ENCODE measurements around the gene STK36.
A peak's percentile ranks its signal among the peaks of the same experiment; 100 is the strongest.

STK36 gene

GRCh38 chr2:218658671-218659257 is 13.1 kb upstream of the STK36 start:
- Histone ChIP-seq H3K36me3 (peaks cover 77% of the 10 kb centered on the region), H3K4me3 (ENCODE audit: low read depth, low read length) (peak overlapping the region; percentile 98), H3K27me3 (ENCODE audit: insufficient read depth, low read depth, severe bottlenecking) (no peaks in the 10 kb centered on the region), H3K9me3 (ENCODE audit: severe bottlenecking) (no peaks in the 10 kb centered on the region), H3K27ac (peak overlapping the region; percentile 96)
- DNase-seq: peak; percentile 75
- TF ChIP-seq, protein P1, sequence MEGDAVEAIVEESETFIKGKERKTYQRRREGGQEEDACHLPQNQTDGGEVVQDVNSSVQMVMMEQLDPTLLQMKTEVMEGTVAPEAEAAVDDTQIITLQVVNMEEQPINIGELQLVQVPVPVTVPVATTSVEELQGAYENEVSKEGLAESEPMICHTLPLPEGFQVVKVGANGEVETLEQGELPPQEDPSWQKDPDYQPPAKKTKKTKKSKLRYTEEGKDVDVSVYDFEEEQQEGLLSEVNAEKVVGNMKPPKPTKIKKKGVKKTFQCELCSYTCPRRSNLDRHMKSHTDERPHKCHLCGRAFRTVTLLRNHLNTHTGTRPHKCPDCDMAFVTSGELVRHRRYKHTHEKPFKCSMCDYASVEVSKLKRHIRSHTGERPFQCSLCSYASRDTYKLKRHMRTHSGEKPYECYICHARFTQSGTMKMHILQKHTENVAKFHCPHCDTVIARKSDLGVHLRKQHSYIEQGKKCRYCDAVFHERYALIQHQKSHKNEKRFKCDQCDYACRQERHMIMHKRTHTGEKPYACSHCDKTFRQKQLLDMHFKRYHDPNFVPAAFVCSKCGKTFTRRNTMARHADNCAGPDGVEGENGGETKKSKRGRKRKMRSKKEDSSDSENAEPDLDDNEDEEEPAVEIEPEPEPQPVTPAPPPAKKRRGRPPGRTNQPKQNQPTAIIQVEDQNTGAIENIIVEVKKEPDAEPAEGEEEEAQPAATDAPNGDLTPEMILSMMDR (IDR thresholded peaks at IDR 0.05; ENCODE audit: low read depth, low read length): peak; percentile 69

DNA sequence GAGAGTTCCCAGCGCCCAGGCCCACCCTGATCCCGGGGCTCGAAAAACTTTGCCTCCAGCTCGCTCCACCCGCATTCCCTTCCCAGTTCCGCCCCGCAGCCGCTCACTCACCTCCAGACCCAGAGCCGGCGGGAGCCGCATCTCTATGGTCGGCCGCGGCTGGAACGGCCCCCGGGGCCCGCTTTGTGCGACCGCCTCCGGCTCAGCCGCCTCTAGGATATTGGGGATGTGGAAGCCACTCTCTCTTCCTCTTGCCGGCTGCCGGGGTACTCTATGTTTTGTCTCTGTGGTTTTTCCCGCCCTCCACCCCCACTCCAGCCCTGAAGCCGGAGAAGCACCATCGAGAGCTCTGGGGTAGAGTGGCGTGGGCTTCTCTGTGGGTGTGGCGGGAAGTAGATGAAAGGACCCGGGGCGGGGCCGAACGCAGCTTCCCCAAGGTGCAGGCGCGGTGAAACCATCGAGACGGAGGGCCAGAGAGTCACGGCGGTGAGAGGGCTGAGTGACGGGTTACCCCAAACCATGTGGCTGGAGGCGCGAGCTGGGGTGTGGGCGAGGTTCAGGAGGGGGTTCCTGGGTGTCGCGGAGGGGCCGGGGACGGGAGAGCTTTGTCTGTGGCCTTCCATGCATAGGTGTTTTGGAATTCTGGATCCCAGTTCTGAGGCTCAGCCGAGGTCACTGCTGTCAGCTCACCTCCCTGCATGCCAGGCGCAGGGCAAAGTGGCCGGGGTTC is 12.5 kb upstream of the STK36 start, which contains the start of the genes BCS1L and ZNF142:
Gene BCS1L (plus strand): TSS at position 426 of the 730 bp plus-strand sequence. CDS start 1,305 bp downstream, outside the sequence.
Gene ZNF142 (minus strand): TSS at position 366 of the 730 bp plus-strand sequence. CDS start 3,194 bp downstream, outside the sequence.
- Histone ChIP-seq H3K36me3 (peaks cover 77% of the 10 kb centered on the region), H3K4me3 (ENCODE audit: low read depth, low read length) (peak within 1 kb of the TSS; percentile 98), H3K27me3 (ENCODE audit: insufficient read depth, low read depth, severe bottlenecking) (no peaks in the 10 kb centered on the region), H3K9me3 (ENCODE audit: severe bottlenecking) (no peaks in the 10 kb centered on the region), H3K27ac (peak within 1 kb of the TSS; percentile 96)
- TF ChIP-seq, protein P1 (IDR thresholded peaks at IDR 0.05; ENCODE audit: low read depth, low read length): no peak
- DNase-seq: peak; percentile 96

GRCh38 chr2:218659988-218660358 is 11.9 kb upstream of the STK36 start:
- TF ChIP-seq, protein P1 (IDR thresholded peaks at IDR 0.05; ENCODE audit: low read depth, low read length): no peak
- DNase-seq: no peak

DNA sequence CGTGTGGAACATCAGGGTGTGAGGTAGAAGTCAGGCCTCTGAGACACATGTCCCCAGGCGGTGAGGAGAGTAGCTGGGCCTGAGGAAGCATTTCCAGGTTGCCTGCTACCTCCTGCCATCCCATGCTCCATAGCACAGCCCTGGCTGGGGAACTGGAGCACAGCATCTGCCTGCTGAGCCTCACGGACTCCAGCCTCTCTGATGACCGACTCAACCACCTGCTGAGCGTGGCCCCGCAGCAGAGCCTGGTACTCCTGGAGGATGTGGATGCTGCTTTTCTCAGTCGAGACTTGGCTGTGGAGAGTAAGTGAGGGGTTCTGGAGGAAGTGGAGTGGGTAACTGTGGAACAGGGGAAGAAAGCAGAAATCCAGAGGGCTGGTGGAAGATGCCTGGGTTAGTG is 9.5 kb upstream of the STK36 start:
- Histone ChIP-seq H3K27me3 (ENCODE audit: insufficient read depth, low read depth, severe bottlenecking) (no peaks in the 10 kb centered on the region), H3K9me3 (ENCODE audit: severe bottlenecking) (no peaks in the 10 kb centered on the region), H3K4me3 (ENCODE audit: low read depth, low read length) (no peak overlapping the region), H3K36me3 (peaks cover 69% of the 10 kb centered on the region), H3K27ac (no peak overlapping the region)
- TF ChIP-seq, protein P1 (IDR thresholded peaks at IDR 0.05; ENCODE audit: low read depth, low read length): no peak
- DNase-seq: no peak

More at GRCh38 chr2:218659988-218660358, 11.9 kb upstream of the STK36 start:
- Histone ChIP-seq H3K27me3 (ENCODE audit: insufficient read depth, low read depth, severe bottlenecking) (no peaks in the 10 kb centered on the region), H3K36me3 (peaks cover 77% of the 10 kb centered on the region), H3K27ac (peak overlapping the region; percentile 96), H3K9me3 (ENCODE audit: severe bottlenecking) (no peaks in the 10 kb centered on the region), H3K4me3 (ENCODE audit: low read depth, low read length) (peak overlapping the region; percentile 98)

DNA sequence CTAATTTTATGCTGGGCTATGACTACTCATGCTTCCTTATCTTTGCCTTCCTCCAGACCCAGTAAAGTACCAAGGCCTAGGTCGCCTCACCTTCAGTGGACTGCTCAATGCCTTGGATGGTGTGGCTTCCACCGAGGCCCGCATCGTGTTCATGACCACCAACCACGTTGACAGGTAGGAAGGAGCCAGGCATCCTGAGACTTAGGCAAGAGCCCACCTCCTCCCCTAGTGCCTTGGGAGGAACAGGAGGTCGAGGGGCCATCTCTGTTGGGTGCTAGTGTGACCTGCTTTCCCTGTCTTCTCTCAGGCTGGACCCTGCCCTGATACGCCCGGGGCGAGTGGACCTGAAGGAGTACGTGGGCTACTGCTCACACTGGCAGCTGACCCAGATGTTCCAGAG is 9.1 kb upstream of the STK36 start:
- DNase-seq: no peak
- H3K36me3 ChIP-seq: peaks cover 69% of the 10 kb centered on the region
- no peak overlapping the region for H3K27ac ChIP-seq
- no peaks in the 10 kb centered on the region for H3K27me3 ChIP-seq (ENCODE audit: insufficient read depth, low read depth, severe bottlenecking)
- H3K9me3 ChIP-seq (ENCODE audit: severe bottlenecking): no peaks in the 10 kb centered on the region
- TF ChIP-seq, protein P1 (IDR thresholded peaks at IDR 0.05; ENCODE audit: low read depth, low read length): no peak
- H3K4me3 ChIP-seq (ENCODE audit: low read depth, low read length): no peak overlapping the region
